GM12878 (cell line): ENCODE results near the gene COL15A1. TPM values are rescaled to one million over a fixed set of nuclear protein-coding genes. Genes with fewer than 3 reads are reported as not detected.

Source experiments
- ATAC-seq: fragments of 200-7000 bp; cut with Tn5 transposase; 3 replicates; pipeline ENCODE4 v1.9.1; 2020; ENCODE audit warnings: mild to moderate bottlenecking, moderate library complexity
- BruUV-seq: library from RNA; stranded (reverse); fragments of 400-500 nt; replicated peaks from 2 replicates; lab custom pipeline; 2021; lab: Mats Ljungman, UMichigan
- CTCF ChIA-PET: fragments of 300-600 bp; sonication (Branson Sonifier 250); formaldehyde crosslinking; extraction: SDS; loops from one replicate; lab custom pipeline; 2021; ENCODE audit warnings: inconsistent platforms; lab: Yijun Ruan, JAX
- POLR2A ChIA-PET: fragments of 350-600 bp; formaldehyde crosslinking; extraction: SDS; loops from one replicate; lab custom pipeline; 2021; ENCODE audit warnings: inconsistent platforms; lab: Charles Lee
- RAD21 ChIA-PET: fragments of 300-600 bp; sonication (Branson Sonifier 250); formaldehyde crosslinking; loops from one replicate; lab custom pipeline; 2023; ENCODE audit warnings: antibody characterized with exemption; ENCODE audit not compliant: unreplicated experiment; lab: Charles Lee
- SMC1A ChIA-PET: fragments of 300-600 bp; sonication (Branson Sonifier 250); formaldehyde crosslinking; loops from one replicate; lab custom pipeline; 2023; ENCODE audit not compliant: unreplicated experiment, uncharacterized antibody; lab: Charles Lee
- DNase-seq: peaks from one replicate; pipeline ENCODE4 v3.0.0-alpha.2; 2011; ENCODE audit warnings: low read depth, low spot score
- FAIRE-seq: peaks from 3 replicates; lab custom pipeline; 2011; peaks lifted over from hg19 to GRCh38; lab: Jason Lieb, UNC
- H2AFZ ChIP-seq: 2 replicates; pipeline ENCODE4 v1.6.0; 2011; ENCODE audit warnings: low read depth, low read length, control low read depth; ENCODE audit not compliant: control insufficient read depth
- H3K27ac ChIP-seq: 2 replicates; pipeline ENCODE4 v1.5.1; 2011; ENCODE audit warnings: control low read depth; ENCODE audit not compliant: control insufficient read depth, insufficient read depth
- H3K27me3 ChIP-seq, 2 experiments: replicated peaks in 1 of 2; 2 replicates each; pipeline versions ENCODE4 v1.6.0 to v1.6.1; 2011; ENCODE audit warnings: low read length in 1 of 2; ENCODE audit not compliant: control insufficient read depth in 2 of 2, insufficient read depth in 2 of 2
- H3K36me3 ChIP-seq, 2 experiments: 2 replicates each; pipeline ENCODE4 v1.5.1; 2011; ENCODE audit warnings: low read length in 1 of 2; ENCODE audit not compliant: control insufficient read depth in 2 of 2, insufficient read depth in 2 of 2
- H3K4me1 ChIP-seq: 2 replicates; pipeline ENCODE4 v1.6.1; 2011; ENCODE audit warnings: mild to moderate bottlenecking, low read length, moderate library complexity, mixed read lengths; ENCODE audit not compliant: control insufficient read depth, insufficient read depth
- H3K4me2 ChIP-seq: 2 replicates; pipeline ENCODE4 v1.6.0; 2011; ENCODE audit warnings: control low read depth; ENCODE audit not compliant: control insufficient read depth, insufficient read depth
- H3K4me3 ChIP-seq: fragments of 200-600 bp; sonication (generic); 2 replicates; pipeline ENCODE4 v1.5.1; 2016
- H3K79me2 ChIP-seq: 2 replicates; pipeline ENCODE4 v1.6.0; 2011; ENCODE audit warnings: low read length; ENCODE audit not compliant: control insufficient read depth, insufficient read depth
- H3K9ac ChIP-seq: 2 replicates; pipeline ENCODE4 v1.8.0; 2011; ENCODE audit warnings: low read length, control low read depth, mixed read lengths; ENCODE audit not compliant: control insufficient read depth, insufficient read depth
- H3K9me3 ChIP-seq: replicated peaks from 3 replicates; pipeline ENCODE4 v1.5.1; 2011; ENCODE audit warnings: mild to moderate bottlenecking, low read length; ENCODE audit not compliant: control insufficient read depth, insufficient read depth
- H4K20me1 ChIP-seq: 2 replicates; pipeline ENCODE4 v1.6.0; 2011; ENCODE audit not compliant: control insufficient read depth, insufficient read depth
- BCL11A ChIP-seq: IDR thresholded peaks from 2 replicates; pipeline ENCODE4 v1.6.1; 2011; ENCODE audit warnings: low read depth, low read length
- CHD4 ChIP-seq: fragments of 200-600 bp; sonication (generic); IDR thresholded peaks from 2 replicates; pipeline ENCODE4 v1.6.1; 2016; ENCODE audit warnings: mild to moderate bottlenecking
- CTCF ChIP-seq, 3 experiments: IDR thresholded peaks in 2 of 3; conservative IDR thresholded peaks in 1 of 3; 2 replicates each; pipeline ENCODE4 v1.5.1; 2011; ENCODE audit warnings: low read depth in 3 of 3, low read length in 3 of 3, mild to moderate bottlenecking in 3 of 3, control low read depth in 2 of 3, moderate library complexity in 2 of 3, inconsistent platforms in 1 of 3, mixed read lengths in 1 of 3; ENCODE audit not compliant: control insufficient read depth in 2 of 3, insufficient read depth in 1 of 3; ENCODE audit errors: extremely low read depth in 1 of 3
- EP300 ChIP-seq, 2 experiments: fragments of 150-350 bp in 1 of 2; IDR thresholded peaks; 2 replicates each; pipeline ENCODE4 v1.6.1; 2011 to 2012; ENCODE audit warnings: low read depth in 2 of 2, low read length in 2 of 2, borderline replicate concordance in 1 of 2, improper control_type of control experiment in 1 of 2, inconsistent platforms in 1 of 2; ENCODE audit not compliant: control insufficient read depth in 1 of 2
- MEF2B ChIP-seq: fragments of 450-650 bp; IDR thresholded peaks from 2 replicates; pipeline ENCODE4 v1.6.1; 2018; ENCODE audit warnings: mild to moderate bottlenecking, moderate library complexity; ENCODE audit not compliant: partially characterized antibody, poor library complexity, severe bottlenecking
- NFYB ChIP-seq: IDR thresholded peaks from 2 replicates; pipeline ENCODE4 v1.6.1; 2011; ENCODE audit warnings: low read depth, mild to moderate bottlenecking, low read length, improper control_type of control experiment, moderate library complexity; ENCODE audit not compliant: insufficient read depth
- PAX8 ChIP-seq: fragments of 450-650 bp; IDR thresholded peaks from 2 replicates; pipeline ENCODE4 v1.6.1; 2017; ENCODE audit warnings: mild to moderate bottlenecking, moderate library complexity
- PKNOX1 ChIP-seq: fragments of 450-650 bp; IDR thresholded peaks from 2 replicates; pipeline ENCODE4 v1.6.1; 2016; ENCODE audit warnings: mild to moderate bottlenecking
- PML ChIP-seq: IDR thresholded peaks from 2 replicates; pipeline ENCODE4 v1.6.1; 2012; ENCODE audit warnings: low read length, inconsistent platforms
- SPI1 ChIP-seq: IDR thresholded peaks from 2 replicates; pipeline ENCODE4 v1.6.1; 2011; ENCODE audit warnings: low read depth, mild to moderate bottlenecking, low read length, moderate library complexity, borderline replicate concordance; ENCODE audit not compliant: insufficient read depth
- SUPT20H ChIP-seq: IDR thresholded peaks from 2 replicates; pipeline ENCODE4 v1.6.1; 2011; ENCODE audit warnings: low read depth, mild to moderate bottlenecking, low read length, moderate library complexity, borderline replicate concordance; ENCODE audit not compliant: control insufficient read depth
- ZZZ3 ChIP-seq: IDR thresholded peaks from 2 replicates; pipeline ENCODE4 v1.6.1; 2011; ENCODE audit warnings: low read depth; ENCODE audit not compliant: control insufficient read depth, insufficient read length
- WGBS: methylation state at CpG from one replicate; pipeline ENCODE4 v1.1.6; 2016; ENCODE audit warnings: low lambda C conversion rate; ENCODE audit not compliant: insufficient replicate concordance, insufficient coverage; ENCODE audit errors: missing lambda C conversion rate; 5-methylcytosine and 5-hydroxymethylcytosine counted together
- in situ Hi-C: fragments of 300-500 bp; cut with MboI; formaldehyde crosslinking; loops from 9 replicates; pipeline ENCODE4 v1.14.3; 2018; ENCODE audit warnings: mixed read lengths
- intact Hi-C: fragments of 100-400 bp; cut with micrococcal nuclease; formaldehyde crosslinking; loops from one replicate; pipeline ENCODE4 v1.14.2; 2022; ENCODE audit not compliant: unreplicated experiment
- polyA plus RNA-seq, 11 experiments: library from polyadenylated mRNA; depleted of rRNA in 4 of 11; unstranded in 6 of 11; stranded (reverse) in 5 of 11; fragments of >200 nt; fragmentation: Nextera tagmentation in 4 of 11; fragmentation: Illumina TruSeq in 1 of 11; extraction: Ambion mirVana in 4 of 11; extraction: Trizol in 1 of 11; gene quantifications; 1 replicate in 1 of 11; 2 replicates in 10 of 11; pipeline versions ENCODE4 v1.2.1 to v1.2.3, GENCODE V29; 2011 to 2016; ENCODE audit warnings: inconsistent platforms in 2 of 11, missing spikeins in 2 of 11, low read depth in 1 of 11
- total RNA-seq, 4 experiments: library from RNA; depleted of rRNA in 3 of 4; stranded (reverse); fragments of >200 nt in 3 of 4; fragmentation: Illumina TruSeq in 1 of 4; extraction: Trizol in 1 of 4; gene quantifications; 2 replicates each; pipeline versions ENCODE4 v1.2.1 to v1.2.3, GENCODE V29; 2013 to 2021

COL15A1 gene
- total and polyA plus RNA-seq, 10 of the 15 experiments (the other 5 are each of a cell fraction or from before 2014, with no cell fraction given) = 0.01 to 0.28 (median 0.06) TPM; not detected in 2

GRCh38 chr9:98930792-98931191 is 12.9 kb upstream of the COL15A1 start:
- WGBS = 24% methylated on average over 9 of the region's 9 CpGs
- no peak overlapping the region for H3K27ac ChIP-seq
- POLR2A ChIA-PET = no interaction called here
- RAD21 ChIA-PET = no interaction called here
- SMC1A ChIA-PET = no interaction called here
- no peak for TF ChIP-seq MEF2B
- no peak for TF ChIP-seq EP300 (IDR thresholded peaks at IDR 0.05; ENCODE audit: borderline replicate concordance in 1 of 2, control insufficient read depth in 1 of 2, low read depth in 2 of 2, low read length in 2 of 2)
- TF ChIP-seq BCL11A = no peak
- no peak for TF ChIP-seq PML
- TF ChIP-seq, all 136 proteins: peak for 0
- FAIRE-seq = no peak
- Histone ChIP-seq H3K79me2 (no peaks in the 10 kb centered on the region), H3K36me3 (no peaks in the 10 kb centered on the region), H3K4me3 (no peak overlapping the region), H3K27me3 (no peaks in the 10 kb centered on the region; a peak in 1 of 4 replicates), H3K4me2 (no peak overlapping the region), H3K4me1 (no peaks in the 10 kb centered on the region), H2AFZ (no peak overlapping the region), H3K9me3 (no peaks in the 10 kb centered on the region), H3K9ac (no peak overlapping the region), H4K20me1 (no peaks in the 10 kb centered on the region)
- intact Hi-C loops = no loop called here
- no TSS peak for BruUV-seq
- no peak for ATAC-seq
- CTCF ChIA-PET = interaction anchor here (0.6 kb wide), 1 partner anchor 23 kb away, joined by 3 read pairs; no protein-coding TSS in a partner anchor
- in situ Hi-C loops = no loop called here
- DNase-seq = no peak

GRCh38 chr9:98931600-98932389 is 11.9 kb upstream of the COL15A1 start:
- TF ChIP-seq PAX8 (no peak), CHD4 (no peak), SPI1 (peak; percentile 64; the same call in 1 of the 2 replicates), SUPT20H (no peak), CTCF (IDR thresholded peaks at IDR 0.05 in 2 of 3, conservative IDR thresholded peaks at IDR 0.05 in 1 of 3; ENCODE audit: control insufficient read depth in 2 of 3, extremely low read depth in 1 of 3, insufficient read depth in 1 of 3, low read depth in 3 of 3, low read length in 3 of 3) (no peak), ZZZ3 (no peak), NFYB (no peak), PKNOX1 (no peak)
- no peaks in the 10 kb centered on the region for H4K20me1 ChIP-seq
- peak; percentile 50 for ATAC-seq
- no peak overlapping the region for H3K4me3 ChIP-seq
- in situ Hi-C loops (no loop called here), intact Hi-C loops (no loop called here)
- H3K36me3 ChIP-seq = no peaks in the 10 kb centered on the region
- H3K27me3 ChIP-seq = no peaks in the 10 kb centered on the region; a peak in 1 of 4 replicates
- CTCF ChIA-PET = no interaction called here
- RAD21 ChIA-PET = no interaction called here
- WGBS = 52% methylated on average over 8 of the region's 8 CpGs
- FAIRE-seq = no peak
- no peak overlapping the region for H3K27ac ChIP-seq
- BruUV-seq = no TSS peak
- SMC1A ChIA-PET = no interaction called here
- H3K4me2 ChIP-seq = no peak overlapping the region
- POLR2A ChIA-PET = no interaction called here
- no peak for DNase-seq
- H3K79me2 ChIP-seq = no peaks in the 10 kb centered on the region
- no peak overlapping the region for H3K9ac ChIP-seq
- no peak overlapping the region for H2AFZ ChIP-seq
- H3K9me3 ChIP-seq = no peaks in the 10 kb centered on the region
- no peaks in the 10 kb centered on the region for H3K4me1 ChIP-seq
